ENCODE results near the gene PSMB5. TPM values are rescaled to one million over a fixed set of nuclear protein-coding genes. Genes with fewer than 3 reads are reported as not detected.

PSMB5 gene
- 219 and 225 TPM in 2 replicates for total RNA-seq (2014; rRNA removed; shearing (Covaris generic))

- DNase-seq (ENCODE audit: low spot score): peak; percentile 90
Observed at GRCh38 chr14:23034498-23035302, at the start of gene PSMB5. TSS of gene PSMB5 (minus strand) at chr14:23034900. CDS start at chr14:23034881, 19 bp downstream.

- no peak for DNase-seq (ENCODE audit: low spot score)
Observed at GRCh38 chr14:23080474-23080873, 45.8 kb upstream of the PSMB5 start.

GRCh38 chr14:23079716-23080115 is 45.0 kb upstream of the PSMB5 start:
- no peak for DNase-seq (ENCODE audit: low spot score)

GRCh38 chr14:23078692-23079116 is 44.0 kb upstream of the PSMB5 start:
- DNase-seq (ENCODE audit: low spot score): peak; percentile 87

- DNase-seq (ENCODE audit: low spot score): no peak
Observed at GRCh38 chr14:23077962-23078361, 43.3 kb upstream of the PSMB5 start.

- DNase-seq (ENCODE audit: low spot score): no peak
Observed at GRCh38 chr14:23076785-23077408, 42.2 kb upstream of the PSMB5 start.

GRCh38 chr14:23074906-23075305 is 40.2 kb upstream of the PSMB5 start:
- DNase-seq (ENCODE audit: low spot score): no peak

- DNase-seq (ENCODE audit: low spot score): peak; percentile 28
Observed at GRCh38 chr14:23071921-23072539, 37.3 kb upstream of the PSMB5 start.

- peak; percentile 73 for DNase-seq (ENCODE audit: low spot score)
Observed at GRCh38 chr14:23071244-23071920, 36.7 kb upstream of the PSMB5 start.

GRCh38 chr14:23070262-23071129 is 35.8 kb upstream of the PSMB5 start:
- DNase-seq (ENCODE audit: low spot score): no peak

- DNase-seq (ENCODE audit: low spot score): no peak
Observed at GRCh38 chr14:23069413-23069806, 34.7 kb upstream of the PSMB5 start.

GRCh38 chr14:23068789-23069412 is 34.2 kb upstream of the PSMB5 start:
- DNase-seq (ENCODE audit: low spot score): peak; percentile 85

GRCh38 chr14:23067847-23068788 is 33.4 kb upstream of the PSMB5 start:
- DNase-seq (ENCODE audit: low spot score): no peak

- no peak for DNase-seq (ENCODE audit: low spot score)
Observed at GRCh38 chr14:23066855-23067744, 32.4 kb upstream of the PSMB5 start.

GRCh38 chr14:23066368-23066767 is 31.7 kb upstream of the PSMB5 start:
- DNase-seq (ENCODE audit: low spot score): no peak

- no peak for DNase-seq (ENCODE audit: low spot score)
Observed at GRCh38 chr14:23063601-23064000, 28.9 kb upstream of the PSMB5 start.

- DNase-seq (ENCODE audit: low spot score): peak; percentile 86
Observed at GRCh38 chr14:23062002-23062401, 27.3 kb upstream of the PSMB5 start.

- DNase-seq (ENCODE audit: low spot score): no peak
Observed at GRCh38 chr14:23060536-23061260, 26.0 kb upstream of the PSMB5 start.

Data from A172 (cell line).